A673 (cell line): Measurements from ENCODE around the gene AHRR. TPM values are rescaled to one million over a fixed set of nuclear protein-coding genes. Genes with fewer than 3 reads are reported as not detected.

Experiments
- BruUV-seq: library from RNA; stranded (reverse); fragments of 400-500 nt; replicated peaks from 2 replicates; lab custom pipeline; 2021; lab: Mats Ljungman, UMichigan
- CTCF ChIA-PET: fragments of 300-600 bp; sonication (Branson Sonifier 250); formaldehyde crosslinking; loops from one replicate; lab custom pipeline; 2022; ENCODE audit warnings: antibody characterized with exemption; lab: Charles Lee
- POLR2A ChIA-PET: fragments of 300-600 bp; sonication (Branson Sonifier 250); formaldehyde crosslinking; loops from one replicate; lab custom pipeline; 2022; ENCODE audit warnings: antibody characterized with exemption; ENCODE audit not compliant: low non-redundant PET; lab: Charles Lee
- DNase-seq: peaks from one replicate; pipeline ENCODE4 v3.0.0-alpha.2; 2015; ENCODE audit warnings: low spot score
- H3K27ac ChIP-seq: fragments of 200-600 bp; sonication (generic); 2 replicates; pipeline ENCODE4 v1.5.1; 2016; ENCODE audit warnings: mixed run types, low read depth, mild to moderate bottlenecking, mixed read lengths, antibody characterized with exemption, low read length; ENCODE audit not compliant: poor library complexity, severe bottlenecking
- H3K27me3 ChIP-seq: fragments of 200-600 bp; sonication (generic); replicated peaks from 2 replicates; pipeline ENCODE4 v1.6.1; 2017; ENCODE audit warnings: mixed run types, low read depth, mild to moderate bottlenecking, mixed read lengths, antibody characterized with exemption, low read length; ENCODE audit not compliant: insufficient read depth, poor library complexity
- H3K36me3 ChIP-seq: fragments of 200-600 bp; sonication (generic); 2 replicates; pipeline ENCODE4 v1.6.1; 2016; ENCODE audit warnings: mixed run types, mild to moderate bottlenecking, mixed read lengths, antibody characterized with exemption, low read length; ENCODE audit not compliant: insufficient read depth, poor library complexity, severe bottlenecking
- H3K4me1 ChIP-seq: fragments of 200-600 bp; sonication (generic); 2 replicates; pipeline ENCODE4 v1.6.1; 2017; ENCODE audit warnings: mixed run types, mild to moderate bottlenecking, mixed read lengths, antibody characterized with exemption, low read length; ENCODE audit not compliant: insufficient read depth, poor library complexity, severe bottlenecking
- H3K4me3 ChIP-seq: fragments of 200-600 bp; sonication (generic); 2 replicates; pipeline ENCODE4 v1.5.1; 2016; ENCODE audit warnings: low read depth, mixed run types, mild to moderate bottlenecking, mixed read lengths, low read length; ENCODE audit not compliant: poor library complexity, severe bottlenecking
- H3K9me3 ChIP-seq: fragments of 200-600 bp; sonication (generic); 2 replicates; pipeline ENCODE4 v1.6.1; 2016; ENCODE audit warnings: mixed run types, low read depth, mild to moderate bottlenecking, mixed read lengths, antibody characterized with exemption, low read length; ENCODE audit not compliant: poor library complexity, severe bottlenecking
- CTCF ChIP-seq: fragments of 300-800, 200-600 bp; sonication (generic); conservative IDR thresholded peaks from 2 replicates; pipeline ENCODE4 v1.5.1; 2017; ENCODE audit warnings: low read depth, mild to moderate bottlenecking, antibody characterized with exemption, low read length, moderate library complexity, mixed read lengths
- EZH2 ChIP-seq: fragments of 200-600 bp; sonication (generic); IDR thresholded peaks from 2 replicates; pipeline ENCODE4 v1.6.1; 2017; ENCODE audit warnings: borderline replicate concordance, low read depth, mild to moderate bottlenecking, mixed read lengths, antibody characterized with exemption, low read length; ENCODE audit not compliant: poor library complexity, severe bottlenecking
- intact Hi-C: fragments of 100-400 bp; cut with micrococcal nuclease; formaldehyde crosslinking; loops from one replicate; pipeline ENCODE4 v1.10.0; 2022; ENCODE audit not compliant: unreplicated experiment
- total RNA-seq: library from RNA; stranded (reverse); gene quantifications from 2 replicates; pipeline ENCODE4 v1.2.3, GENCODE V29; 2021

Gene AHRR
- total RNA-seq, 1 experiment from 2014 or later, result 2.2 TPM

GRCh38 chr5:376799-377325 lies 55.3 kb downstream of the AHRR start:
- POLR2A ChIA-PET, result no interaction called here
- peaks cover 28% of the 10 kb centered on the region for H3K4me1 ChIP-seq
- intact Hi-C loops, result no loop called here

GRCh38 chr5:377326-377981 lies 55.9 kb downstream of the AHRR start:
- Histone ChIP-seq H3K36me3 (no peaks in the 10 kb centered on the region), H3K9me3 (no peaks in the 10 kb centered on the region), H3K4me3 (no peak overlapping the region), H3K27me3 (no peaks in the 10 kb centered on the region), H3K4me1 (peaks cover 22% of the 10 kb centered on the region), H3K27ac (no peak overlapping the region)
- intact Hi-C loops, result no loop called here
- POLR2A ChIA-PET, result no interaction called here
- CTCF ChIA-PET, result no interaction called here
- TF ChIP-seq CTCF, result no peak
- TF ChIP-seq EZH2, result no peak
- DNase-seq, result no peak
- no TSS peak for BruUV-seq

More at GRCh38 chr5:376799-377325, 55.3 kb downstream of the AHRR start:
- H3K9me3 ChIP-seq, result no peaks in the 10 kb centered on the region
- no peaks in the 10 kb centered on the region for H3K27me3 ChIP-seq
- H3K27ac ChIP-seq, result no peak overlapping the region
- H3K36me3 ChIP-seq, result no peaks in the 10 kb centered on the region
- TF ChIP-seq CTCF (no peak), EZH2 (no peak)
- H3K4me3 ChIP-seq, result no peak overlapping the region
- no peak for DNase-seq
- no TSS peak for BruUV-seq
- CTCF ChIA-PET, result no interaction called here

- Histone ChIP-seq H3K4me1 (peaks cover 13% of the 10 kb centered on the region), H3K4me3 (no peak overlapping the region), H3K9me3 (no peaks in the 10 kb centered on the region), H3K27me3 (no peaks in the 10 kb centered on the region), H3K36me3 (no peaks in the 10 kb centered on the region), H3K27ac (no peak overlapping the region)
- TF ChIP-seq EZH2, result no peak
- no peak for TF ChIP-seq CTCF
- ChIA-PET POLR2A (no interaction called here), CTCF (no interaction called here)
- DNase-seq, result no peak
- intact Hi-C loops, result no loop called here
- BruUV-seq, result no TSS peak
Observed at GRCh38 chr5:378301-378891, 56.9 kb downstream of the AHRR start.
